ENCODE measurements around the gene CLEC2L.

CLEC2L gene

GRCh38 chr7:139575338-139575680 lies 51.8 kb downstream of the CLEC2L start:
- no peak for DNase-seq (ENCODE audit: low read depth)

- DNase-seq (ENCODE audit: low read depth): no peak
Measured at GRCh38 chr7:139576179-139576973, 52.9 kb downstream of the CLEC2L start.

GRCh38 chr7:139580435-139580834 lies 57.0 kb downstream of the CLEC2L start:
- DNase-seq (ENCODE audit: low read depth): no peak

- no peak for DNase-seq (ENCODE audit: low read depth)
Measured at GRCh38 chr7:139582130-139582650, 58.7 kb downstream of the CLEC2L start.

- no peak for DNase-seq (ENCODE audit: low read depth)
Measured at GRCh38 chr7:139582671-139583155, 59.2 kb downstream of the CLEC2L start.

GRCh38 chr7:139583826-139584553 lies 60.5 kb downstream of the CLEC2L start:
- DNase-seq (ENCODE audit: low read depth): no peak

- DNase-seq (ENCODE audit: low read depth): no peak
Measured at GRCh38 chr7:139585042-139585441, 61.6 kb downstream of the CLEC2L start.

- DNase-seq (ENCODE audit: low read depth): no peak
Measured at GRCh38 chr7:139586286-139586685, 62.8 kb downstream of the CLEC2L start.

GRCh38 chr7:139587535-139587934 lies 64.0 kb downstream of the CLEC2L start:
- no peak for DNase-seq (ENCODE audit: low read depth)

- peak; percentile 10 for DNase-seq (ENCODE audit: low read depth)
Measured at GRCh38 chr7:139588632-139589031, 65.1 kb downstream of the CLEC2L start.

GRCh38 chr7:139589474-139589873 lies 66.0 kb downstream of the CLEC2L start:
- no peak for DNase-seq (ENCODE audit: low read depth)

- DNase-seq (ENCODE audit: low read depth): no peak
Measured at GRCh38 chr7:139591550-139592195, 68.2 kb downstream of the CLEC2L start.

- DNase-seq (ENCODE audit: low read depth): no peak
Measured at GRCh38 chr7:139592801-139593461, 69.4 kb downstream of the CLEC2L start.

- no peak for DNase-seq (ENCODE audit: low read depth)
Measured at GRCh38 chr7:139594090-139594489, 70.6 kb downstream of the CLEC2L start.

All from EH (cell line).